HCT116 (cell line): ENCODE measurements around the gene PRR20C.

Experiments
- EZH2 ChIP-seq: fragments of 200-600 bp; sonication (generic); IDR thresholded peaks from 2 replicates; pipeline ENCODE4 v1.6.1; 2017; ENCODE audit warnings: antibody characterized with exemption, mixed run types
- POLR2A ChIP-seq: IDR thresholded peaks from 2 replicates; pipeline ENCODE4 v1.7.0; 2011; ENCODE audit warnings: borderline replicate concordance; ENCODE audit not compliant: insufficient read depth, insufficient read length; ENCODE audit errors: extremely low read depth
- POLR2AphosphoS5 ChIP-seq: IDR thresholded peaks from 2 replicates; pipeline ENCODE4 v1.6.1; 2011; ENCODE audit warnings: mild to moderate bottlenecking, low read depth, low read length, moderate library complexity
- ZNF274 ChIP-seq: fragments of 200-500 bp; sonication (Bioruptor generic); IDR thresholded peaks from 2 replicates; pipeline ENCODE4 v1.6.1; 2014; ENCODE audit warnings: mild to moderate bottlenecking, low read depth, low read length, inconsistent platforms
- TF ChIP-seq, protein P1 (sequence below), 3 experiments: fragments of 200-600 bp in 1 of 3; sonication (generic) in 1 of 3; IDR thresholded peaks in 2 of 3; conservative IDR thresholded peaks in 1 of 3; 2 replicates each; pipeline ENCODE4 v1.5.1; 2012 to 2017; ENCODE audit warnings: low read depth in 2 of 3, low read length in 2 of 3, antibody characterized with exemption in 1 of 3, borderline replicate concordance in 1 of 3, control low read depth in 1 of 3, mild to moderate bottlenecking in 1 of 3, mixed read lengths in 1 of 3, mixed run types in 1 of 3, moderate library complexity in 1 of 3; ENCODE audit not compliant: insufficient read depth in 1 of 3
- TF ChIP-seq, protein P2 (sequence below): IDR thresholded peaks from 2 replicates; pipeline ENCODE4 v1.6.1; 2012; ENCODE audit warnings: low read depth
- TF ChIP-seq, protein P3 (sequence below): IDR thresholded peaks from 2 replicates; pipeline ENCODE4 v1.6.1; 2012

DNA sequence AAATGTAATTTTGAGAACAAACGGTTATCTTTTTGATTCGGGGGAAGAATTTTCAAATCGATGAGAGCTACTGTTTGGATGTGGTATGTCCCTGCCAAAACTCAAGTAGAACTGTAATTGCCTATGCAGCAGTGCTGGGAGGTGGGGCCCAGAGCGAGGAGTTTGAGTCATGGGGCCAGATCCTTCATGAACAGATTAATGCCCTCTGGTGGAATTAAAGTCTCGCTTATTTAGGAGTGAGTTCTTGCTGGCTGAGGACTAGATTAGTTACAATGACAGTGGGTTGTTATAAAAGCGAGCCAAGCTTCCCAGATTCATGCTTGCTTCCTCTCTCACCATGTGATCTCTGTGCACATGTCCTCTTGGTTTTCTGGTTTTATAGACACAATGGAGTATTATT is 25.0 kb upstream of the PRR20C start:
- no peak for TF ChIP-seq POLR2AphosphoS5
- TF ChIP-seq, protein P1, sequence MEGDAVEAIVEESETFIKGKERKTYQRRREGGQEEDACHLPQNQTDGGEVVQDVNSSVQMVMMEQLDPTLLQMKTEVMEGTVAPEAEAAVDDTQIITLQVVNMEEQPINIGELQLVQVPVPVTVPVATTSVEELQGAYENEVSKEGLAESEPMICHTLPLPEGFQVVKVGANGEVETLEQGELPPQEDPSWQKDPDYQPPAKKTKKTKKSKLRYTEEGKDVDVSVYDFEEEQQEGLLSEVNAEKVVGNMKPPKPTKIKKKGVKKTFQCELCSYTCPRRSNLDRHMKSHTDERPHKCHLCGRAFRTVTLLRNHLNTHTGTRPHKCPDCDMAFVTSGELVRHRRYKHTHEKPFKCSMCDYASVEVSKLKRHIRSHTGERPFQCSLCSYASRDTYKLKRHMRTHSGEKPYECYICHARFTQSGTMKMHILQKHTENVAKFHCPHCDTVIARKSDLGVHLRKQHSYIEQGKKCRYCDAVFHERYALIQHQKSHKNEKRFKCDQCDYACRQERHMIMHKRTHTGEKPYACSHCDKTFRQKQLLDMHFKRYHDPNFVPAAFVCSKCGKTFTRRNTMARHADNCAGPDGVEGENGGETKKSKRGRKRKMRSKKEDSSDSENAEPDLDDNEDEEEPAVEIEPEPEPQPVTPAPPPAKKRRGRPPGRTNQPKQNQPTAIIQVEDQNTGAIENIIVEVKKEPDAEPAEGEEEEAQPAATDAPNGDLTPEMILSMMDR (IDR thresholded peaks at IDR 0.05 in 2 of 3, conservative IDR thresholded peaks at IDR 0.05 in 1 of 3; ENCODE audit: borderline replicate concordance in 1 of 3, insufficient read depth in 1 of 3, low read depth in 2 of 3, low read length in 2 of 3), result no peak
- TF ChIP-seq, protein P2, sequence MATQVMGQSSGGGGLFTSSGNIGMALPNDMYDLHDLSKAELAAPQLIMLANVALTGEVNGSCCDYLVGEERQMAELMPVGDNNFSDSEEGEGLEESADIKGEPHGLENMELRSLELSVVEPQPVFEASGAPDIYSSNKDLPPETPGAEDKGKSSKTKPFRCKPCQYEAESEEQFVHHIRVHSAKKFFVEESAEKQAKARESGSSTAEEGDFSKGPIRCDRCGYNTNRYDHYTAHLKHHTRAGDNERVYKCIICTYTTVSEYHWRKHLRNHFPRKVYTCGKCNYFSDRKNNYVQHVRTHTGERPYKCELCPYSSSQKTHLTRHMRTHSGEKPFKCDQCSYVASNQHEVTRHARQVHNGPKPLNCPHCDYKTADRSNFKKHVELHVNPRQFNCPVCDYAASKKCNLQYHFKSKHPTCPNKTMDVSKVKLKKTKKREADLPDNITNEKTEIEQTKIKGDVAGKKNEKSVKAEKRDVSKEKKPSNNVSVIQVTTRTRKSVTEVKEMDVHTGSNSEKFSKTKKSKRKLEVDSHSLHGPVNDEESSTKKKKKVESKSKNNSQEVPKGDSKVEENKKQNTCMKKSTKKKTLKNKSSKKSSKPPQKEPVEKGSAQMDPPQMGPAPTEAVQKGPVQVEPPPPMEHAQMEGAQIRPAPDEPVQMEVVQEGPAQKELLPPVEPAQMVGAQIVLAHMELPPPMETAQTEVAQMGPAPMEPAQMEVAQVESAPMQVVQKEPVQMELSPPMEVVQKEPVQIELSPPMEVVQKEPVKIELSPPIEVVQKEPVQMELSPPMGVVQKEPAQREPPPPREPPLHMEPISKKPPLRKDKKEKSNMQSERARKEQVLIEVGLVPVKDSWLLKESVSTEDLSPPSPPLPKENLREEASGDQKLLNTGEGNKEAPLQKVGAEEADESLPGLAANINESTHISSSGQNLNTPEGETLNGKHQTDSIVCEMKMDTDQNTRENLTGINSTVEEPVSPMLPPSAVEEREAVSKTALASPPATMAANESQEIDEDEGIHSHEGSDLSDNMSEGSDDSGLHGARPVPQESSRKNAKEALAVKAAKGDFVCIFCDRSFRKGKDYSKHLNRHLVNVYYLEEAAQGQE, result no peak
- TF ChIP-seq, protein P3, sequence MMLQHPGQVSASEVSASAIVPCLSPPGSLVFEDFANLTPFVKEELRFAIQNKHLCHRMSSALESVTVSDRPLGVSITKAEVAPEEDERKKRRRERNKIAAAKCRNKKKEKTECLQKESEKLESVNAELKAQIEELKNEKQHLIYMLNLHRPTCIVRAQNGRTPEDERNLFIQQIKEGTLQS, result no peak
- no peak for TF ChIP-seq EZH2
- no peak for TF ChIP-seq ZNF274
- no peak for TF ChIP-seq POLR2A
